Measurements from ENCODE around the gene PLXNA2. TPM values are rescaled to one million over a fixed set of nuclear protein-coding genes. Genes with fewer than 3 reads are reported as not detected.

Gene PLXNA2
- total RNA-seq, 1 experiment from 2014 or later: 0.89 TPM

DNA sequence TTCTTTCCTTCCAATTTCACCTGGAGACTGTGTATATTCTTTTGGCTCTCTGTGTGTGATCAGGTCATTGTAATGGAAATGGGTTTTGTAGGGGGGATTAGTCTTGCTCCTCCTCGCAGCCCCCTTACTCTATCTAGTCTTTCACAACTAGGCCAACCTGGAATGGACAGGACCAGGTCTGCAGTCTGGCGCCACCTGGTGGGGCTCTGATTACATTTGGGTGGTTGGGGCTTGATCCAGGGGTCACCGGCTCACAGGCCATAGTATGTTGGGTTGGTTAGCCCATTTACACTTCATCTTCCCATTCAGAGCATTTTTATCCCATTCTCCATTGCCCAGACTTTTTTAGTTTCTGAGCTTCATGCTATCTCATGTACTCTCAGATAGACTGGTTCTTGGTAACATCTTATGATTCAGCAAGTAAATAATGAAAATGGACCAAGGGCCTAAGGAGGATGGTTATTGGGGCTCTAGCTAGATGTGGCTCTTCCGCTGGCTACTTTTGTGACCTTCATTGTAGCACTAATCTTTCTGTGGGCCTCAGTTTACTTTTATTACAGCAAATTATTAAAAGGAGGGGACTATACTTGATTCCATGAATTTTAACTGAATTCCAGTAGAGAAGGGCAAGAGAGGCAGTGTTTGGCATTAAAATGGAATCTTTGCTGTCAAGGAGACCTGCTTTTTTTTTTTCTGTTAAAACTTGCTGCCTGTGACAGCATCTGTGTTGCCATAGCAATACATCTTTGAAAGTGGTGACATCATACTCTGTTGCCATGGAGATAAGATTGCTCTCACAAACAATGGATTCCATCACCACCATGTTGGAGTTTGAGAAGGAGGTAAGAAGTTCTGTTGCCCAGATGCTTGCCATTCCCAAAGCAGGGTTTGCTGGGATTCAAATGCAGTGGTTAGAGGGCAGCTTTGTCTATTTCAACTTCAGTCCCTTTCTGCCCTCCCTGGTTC lies 150.1 kb downstream of the PLXNA2 start:
- Histone ChIP-seq H3K9me3 (ENCODE audit: control insufficient read depth in 1 of 2, insufficient read depth in 1 of 2, low read depth in 1 of 2, low read length in 2 of 2) (no peaks in the 10 kb centered on the region), H3K4me3 (replicated peaks in 1 of 2; ENCODE audit: low read depth in 1 of 2, low read length in 2 of 2) (no peak overlapping the region), H3K27me3 (ENCODE audit: insufficient read depth, low read length) (no peaks in the 10 kb centered on the region), H3K79me2 (ENCODE audit: insufficient read depth, low read length) (no peaks in the 10 kb centered on the region), H3K4me1 (ENCODE audit: control insufficient read depth in 1 of 2, insufficient read depth in 2 of 2, low read length in 2 of 2) (no peaks in the 10 kb centered on the region), H3K9ac (ENCODE audit: low read length) (no peak overlapping the region), H2AFZ (ENCODE audit: low read depth, low read length, poor library complexity, severe bottlenecking) (no peak overlapping the region), H3K36me3 (ENCODE audit: control insufficient read depth in 1 of 2, insufficient read depth in 2 of 2, low read length in 2 of 2) (no peaks in the 10 kb centered on the region), H4K20me1 (ENCODE audit: insufficient read depth) (no peaks in the 10 kb centered on the region; the same call in 1 of the 2 replicates), H3K27ac (ENCODE audit: low read depth, low read length) (no peak overlapping the region), H3K4me2 (ENCODE audit: low read length) (no peak overlapping the region), H3K9me2 (ENCODE audit: insufficient read depth) (no peaks in the 10 kb centered on the region)
- BruUV-seq (replicated peaks): no TSS peak
- intact Hi-C loops (cut with micrococcal nuclease): loop anchor here (1.0 to 5.0 kb wide), 3 partner anchors 58 to 207 kb away; no protein-coding TSS in a partner anchor
- CTCF ChIA-PET: interaction anchor here (0.8 to 2.8 kb wide), 4 partner anchors 24 to 152 kb away, joined by 3 to 18 read pairs (median 4); no protein-coding TSS in a partner anchor
- peak; percentile 31 for DNase-seq (ENCODE audit: low read depth, low spot score)
- POLR2A ChIA-PET: no interaction called here
- TF ChIP-seq RAD21 (IDR thresholded peaks at IDR 0.05; ENCODE audit: low read depth): peak; percentile 60
- no peak for TF ChIP-seq MAX (IDR thresholded peaks at IDR 0.05)
- no peak for TF ChIP-seq POLR2A (IDR thresholded peaks at IDR 0.05; ENCODE audit: borderline replicate concordance, extremely low read depth, insufficient read depth, insufficient read length)
- no peak for TF ChIP-seq ATF3 (IDR thresholded peaks at IDR 0.05)
- TF ChIP-seq, protein P1, sequence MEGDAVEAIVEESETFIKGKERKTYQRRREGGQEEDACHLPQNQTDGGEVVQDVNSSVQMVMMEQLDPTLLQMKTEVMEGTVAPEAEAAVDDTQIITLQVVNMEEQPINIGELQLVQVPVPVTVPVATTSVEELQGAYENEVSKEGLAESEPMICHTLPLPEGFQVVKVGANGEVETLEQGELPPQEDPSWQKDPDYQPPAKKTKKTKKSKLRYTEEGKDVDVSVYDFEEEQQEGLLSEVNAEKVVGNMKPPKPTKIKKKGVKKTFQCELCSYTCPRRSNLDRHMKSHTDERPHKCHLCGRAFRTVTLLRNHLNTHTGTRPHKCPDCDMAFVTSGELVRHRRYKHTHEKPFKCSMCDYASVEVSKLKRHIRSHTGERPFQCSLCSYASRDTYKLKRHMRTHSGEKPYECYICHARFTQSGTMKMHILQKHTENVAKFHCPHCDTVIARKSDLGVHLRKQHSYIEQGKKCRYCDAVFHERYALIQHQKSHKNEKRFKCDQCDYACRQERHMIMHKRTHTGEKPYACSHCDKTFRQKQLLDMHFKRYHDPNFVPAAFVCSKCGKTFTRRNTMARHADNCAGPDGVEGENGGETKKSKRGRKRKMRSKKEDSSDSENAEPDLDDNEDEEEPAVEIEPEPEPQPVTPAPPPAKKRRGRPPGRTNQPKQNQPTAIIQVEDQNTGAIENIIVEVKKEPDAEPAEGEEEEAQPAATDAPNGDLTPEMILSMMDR (IDR thresholded peaks at IDR 0.05 in 2 of 3, conservative IDR thresholded peaks at IDR 0.05 in 1 of 3; ENCODE audit: borderline replicate concordance in 1 of 3, insufficient read depth in 1 of 3, low read depth in 2 of 3, low read length in 2 of 3): peak; percentile 67 to 94 (median 85); a peak in 5 of 6 replicates
- no peak for TF ChIP-seq CBX3 (IDR thresholded peaks at IDR 0.05; ENCODE audit: low read depth)
- RAD21 ChIA-PET (ENCODE audit: low non-redundant PET in 1 of 2, low total read pairs in 2 of 2, uncharacterized antibody in 2 of 2, unreplicated experiment in 2 of 2): interaction anchor here (0.9 to 1.3 kb wide), 1 partner anchor 72 kb away, joined by 4 to 5 read pairs; no protein-coding TSS in a partner anchor
- peak; percentile 95 for ATAC-seq

All from HCT116 (cell line).